GM21515 (cell line): ENCODE measurements around the gene RMND5A.

Experiments
- ATAC-seq: cut with Tn5 transposase; IDR thresholded peaks from one replicate; pipeline ENCODE4 v1.9.1; 2021; ENCODE audit not compliant: unreplicated experiment

Gene RMND5A

GRCh38 chr2:86825036-86825692 lies 105.1 kb downstream of the RMND5A start:
- no peak for ATAC-seq

GRCh38 chr2:86825693-86826381 lies 105.7 kb downstream of the RMND5A start:
- no peak for ATAC-seq

GRCh38 chr2:86826951-86827350 lies 106.9 kb downstream of the RMND5A start:
- ATAC-seq, result no peak
